ENCODE data around the gene KLHL30.

Gene KLHL30

GRCh38 chr2:238165288-238165921 is 26.9 kb downstream of the KLHL30 start:
- TF ChIP-seq CTCF (IDR thresholded peaks at IDR 0.05; ENCODE audit: low read depth, low read length): no peak

GRCh38 chr2:238166391-238167343 is 28.2 kb downstream of the KLHL30 start:
- H3K4me3 ChIP-seq (ENCODE audit: low read depth, low read length): no peak overlapping the region
- TF ChIP-seq CTCF (IDR thresholded peaks at IDR 0.05; ENCODE audit: low read depth, low read length): no peak

More at GRCh38 chr2:238165288-238165921, 26.9 kb downstream of the KLHL30 start:
- H3K4me3 ChIP-seq (ENCODE audit: low read depth, low read length): no peak overlapping the region

- no peak for TF ChIP-seq CTCF (IDR thresholded peaks at IDR 0.05; ENCODE audit: low read depth, low read length)
- H3K4me3 ChIP-seq (ENCODE audit: low read depth, low read length): no peak overlapping the region
Observed at GRCh38 chr2:238167344-238167715, 28.9 kb downstream of the KLHL30 start.

GRCh38 chr2:238167761-238168160 is 29.3 kb downstream of the KLHL30 start:
- no peak overlapping the region for H3K4me3 ChIP-seq (ENCODE audit: low read depth, low read length)
- TF ChIP-seq CTCF (IDR thresholded peaks at IDR 0.05; ENCODE audit: low read depth, low read length): no peak

- no peak for TF ChIP-seq CTCF (IDR thresholded peaks at IDR 0.05; ENCODE audit: low read depth, low read length)
- H3K4me3 ChIP-seq (ENCODE audit: low read depth, low read length): no peak overlapping the region
Observed at GRCh38 chr2:238168196-238169047, 30.0 kb downstream of the KLHL30 start.

GRCh38 chr2:238169048-238169707 is 30.7 kb downstream of the KLHL30 start:
- TF ChIP-seq CTCF (IDR thresholded peaks at IDR 0.05; ENCODE audit: low read depth, low read length): no peak
- H3K4me3 ChIP-seq (ENCODE audit: low read depth, low read length): peak overlapping the region; percentile 28
